Activated gamma-delta T cell treated with Interleukin-2 at 50 U/mL for 16 hours (primary cell): ENCODE results near the gene KCNQ1.

Experiments
- DNase-seq: peaks from one replicate; pipeline ENCODE4 v3.0.0-alpha.2; 2020

KCNQ1 gene

DNA sequence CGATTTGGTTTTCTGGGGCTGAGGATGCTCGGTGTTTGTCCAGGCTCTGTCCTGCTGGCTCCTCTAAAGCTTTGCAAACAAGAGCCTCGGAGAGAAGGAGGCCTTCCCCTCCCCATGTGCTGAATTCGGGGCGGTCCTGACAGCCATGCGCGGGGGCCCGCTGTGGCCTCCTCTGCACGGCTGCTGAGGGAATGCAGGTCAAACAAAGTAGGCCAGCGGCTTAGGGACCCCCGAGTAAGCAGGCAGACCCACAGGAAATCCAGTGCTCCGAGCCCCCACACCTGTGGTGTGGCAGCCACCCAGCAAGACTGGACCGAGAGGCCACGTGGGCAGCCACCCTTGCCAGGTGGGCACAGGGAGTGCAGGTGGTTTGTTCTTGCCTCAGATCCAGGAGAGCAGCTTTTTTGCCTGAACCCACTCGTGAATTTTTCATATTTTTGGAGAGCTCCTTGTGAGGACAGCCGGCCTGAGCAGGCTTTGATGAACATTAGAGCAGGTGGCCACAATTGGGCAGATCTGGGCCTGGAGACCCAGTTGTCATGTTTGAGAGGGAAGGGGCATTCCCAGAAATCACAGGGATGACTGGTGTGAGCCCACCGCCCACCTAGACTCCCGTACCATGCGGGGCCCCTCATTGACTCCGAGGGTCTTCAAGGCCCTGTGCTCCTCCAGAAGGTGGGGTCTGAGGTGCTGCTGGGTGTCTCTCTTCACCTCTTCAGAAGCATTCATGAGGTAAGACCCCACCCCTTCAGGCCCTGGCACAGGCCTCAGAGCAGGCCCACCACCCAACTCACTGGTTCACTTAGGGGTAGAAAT, 298.0 kb downstream of the KCNQ1 start:
- DNase-seq: no peak

GRCh38 chr11:2743427-2744110, 298.8 kb downstream of the KCNQ1 start:
- no peak for DNase-seq

DNA sequence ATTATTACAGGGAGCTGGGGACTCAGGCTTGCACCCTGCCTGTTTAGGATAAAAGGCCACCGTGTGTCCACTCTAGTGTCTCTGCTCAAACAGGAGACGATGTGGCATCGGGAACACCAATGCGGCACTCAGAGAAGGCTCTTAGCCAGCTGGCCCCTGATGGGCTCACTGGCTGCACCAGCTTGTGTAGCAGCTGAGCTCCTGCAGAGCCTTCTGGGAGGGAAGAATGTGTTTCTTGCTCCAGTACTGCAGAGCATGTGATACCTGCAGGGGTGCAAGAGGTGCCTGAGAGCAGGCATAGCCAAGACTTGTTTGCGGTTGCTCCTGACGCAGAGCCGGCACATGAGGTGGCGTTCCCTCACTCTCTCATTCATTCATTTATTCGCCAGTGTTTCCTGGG, 299.4 kb downstream of the KCNQ1 start:
- DNase-seq: no peak

DNA sequence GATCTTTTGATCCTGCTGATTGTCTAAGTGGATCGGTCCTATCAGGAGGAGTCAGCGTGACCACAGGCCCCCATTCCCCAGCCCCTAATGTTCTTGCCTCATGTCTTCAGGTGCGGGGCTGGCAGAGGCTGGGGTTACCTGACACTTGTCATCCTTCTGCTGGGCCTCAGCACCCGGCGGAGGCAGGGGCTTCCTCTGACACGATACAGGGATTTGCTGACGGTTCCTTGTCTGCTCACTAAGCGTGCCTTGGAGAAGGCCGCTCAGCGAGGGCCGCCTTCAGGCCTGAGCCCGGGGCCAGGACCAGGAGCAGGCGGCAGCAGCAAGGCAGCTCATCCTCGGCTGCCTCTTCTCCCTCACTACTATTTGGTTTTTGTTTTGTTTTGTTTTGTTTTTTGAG, 300.7 kb downstream of the KCNQ1 start:
- no peak for DNase-seq

GRCh38 chr11:2746401-2747247, 301.8 kb downstream of the KCNQ1 start:
- no peak for DNase-seq

GRCh38 chr11:2747248-2748027, 302.6 kb downstream of the KCNQ1 start:
- no peak for DNase-seq

GRCh38 chr11:2748061-2748813, 303.4 kb downstream of the KCNQ1 start:
- no peak for DNase-seq

DNA sequence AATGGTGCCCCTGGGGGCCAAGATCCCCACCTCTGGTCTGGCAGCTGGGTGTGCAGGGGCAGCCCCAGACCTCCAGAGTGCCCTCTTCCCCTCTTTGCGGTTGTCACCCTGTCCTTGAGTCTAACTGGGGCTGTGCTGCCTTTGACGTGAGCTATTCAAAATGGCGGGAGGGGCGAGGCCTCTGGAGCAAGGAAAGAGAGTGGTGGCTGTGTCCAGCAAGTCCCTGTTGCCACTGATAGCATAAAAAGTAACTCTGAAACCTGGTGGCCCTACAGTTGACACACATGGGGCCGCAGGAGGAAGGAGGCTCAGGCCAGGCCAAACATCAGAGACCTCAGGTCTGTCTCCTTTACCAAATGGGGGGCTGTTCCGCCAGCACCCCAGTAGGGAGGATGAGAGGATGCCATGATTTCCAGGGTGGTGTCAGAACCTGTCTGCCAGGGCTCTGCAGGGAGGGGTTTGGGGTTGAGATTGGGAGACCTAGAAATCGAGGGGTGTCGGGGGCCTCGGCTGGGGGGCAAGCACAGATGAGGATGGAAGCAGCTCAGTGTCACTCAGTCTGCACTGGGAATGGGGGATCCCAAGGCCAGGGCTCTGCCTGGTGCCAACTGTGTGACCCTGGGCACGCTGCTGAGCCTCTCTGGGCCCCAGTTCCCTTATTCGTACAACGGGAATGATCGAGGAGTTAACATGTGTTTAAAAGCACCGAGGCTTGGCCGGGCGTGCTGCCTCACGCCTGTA, 304.2 kb downstream of the KCNQ1 start:
- no peak for DNase-seq

DNA sequence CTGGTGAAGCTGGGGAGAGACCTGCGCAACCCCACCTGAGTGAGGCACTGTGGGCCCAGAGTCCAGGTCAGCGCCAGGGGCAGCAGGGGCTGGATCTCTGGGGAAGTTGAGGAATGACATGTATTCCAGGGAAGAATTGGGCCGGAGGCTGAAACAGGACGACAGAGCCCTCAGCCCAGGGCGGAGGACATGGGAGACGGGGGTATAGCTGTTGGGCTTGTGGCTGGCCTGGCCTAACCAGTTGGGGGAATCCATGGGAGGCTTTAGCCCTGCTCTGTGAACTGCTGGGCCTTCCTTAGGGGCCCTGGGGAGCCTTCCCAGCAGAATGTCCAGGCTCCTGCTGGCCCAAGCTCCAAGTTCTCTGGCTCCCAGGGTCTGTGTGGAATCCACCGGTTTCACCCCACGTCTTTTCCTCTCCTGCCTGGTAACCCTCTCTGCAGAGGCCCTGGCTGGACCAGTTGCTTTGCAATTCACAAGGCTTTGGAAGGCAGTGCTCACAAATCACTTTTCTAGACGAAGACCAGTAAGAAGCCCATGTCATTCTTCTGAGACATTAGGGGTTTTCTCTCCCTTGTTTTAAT, 305.4 kb downstream of the KCNQ1 start:
- DNase-seq: no peak

- DNase-seq: no peak
These were observed 306.1 kb downstream of the KCNQ1 start for GRCh38 chr11:2750682-2751522.

DNA sequence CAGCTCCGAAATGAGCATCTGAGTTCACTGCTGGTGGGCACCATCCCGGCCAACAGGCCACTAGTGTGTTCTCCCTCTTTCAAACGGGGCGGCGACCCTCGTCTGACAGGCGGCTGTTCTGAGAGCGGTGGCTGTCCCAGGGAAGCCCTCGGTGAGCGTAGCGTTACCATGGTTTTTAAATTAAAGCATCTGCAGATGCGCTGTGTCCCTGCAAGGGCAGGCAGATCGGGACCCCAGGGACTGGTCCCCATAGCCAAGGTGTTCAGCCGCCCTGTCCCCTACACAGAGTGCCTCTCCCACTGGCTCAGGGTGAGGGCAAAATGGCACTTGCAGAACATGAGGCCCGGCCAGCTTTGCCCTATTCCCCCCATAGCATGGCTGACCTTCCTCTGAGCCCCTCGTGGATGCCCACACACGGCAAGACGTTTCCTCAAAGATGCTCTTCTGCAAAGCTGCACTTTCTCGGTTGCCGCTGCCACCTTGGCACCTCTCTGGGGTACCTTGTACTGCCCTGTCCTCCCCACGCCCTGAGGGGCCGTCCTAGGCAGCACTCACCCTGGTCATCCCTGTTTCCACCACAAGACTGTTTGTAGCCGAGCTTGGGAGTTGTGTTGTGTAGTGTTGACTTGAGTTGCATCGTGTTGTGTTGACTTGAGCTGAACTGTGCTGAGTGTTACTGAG, 306.9 kb downstream of the KCNQ1 start:
- no peak for DNase-seq

DNA sequence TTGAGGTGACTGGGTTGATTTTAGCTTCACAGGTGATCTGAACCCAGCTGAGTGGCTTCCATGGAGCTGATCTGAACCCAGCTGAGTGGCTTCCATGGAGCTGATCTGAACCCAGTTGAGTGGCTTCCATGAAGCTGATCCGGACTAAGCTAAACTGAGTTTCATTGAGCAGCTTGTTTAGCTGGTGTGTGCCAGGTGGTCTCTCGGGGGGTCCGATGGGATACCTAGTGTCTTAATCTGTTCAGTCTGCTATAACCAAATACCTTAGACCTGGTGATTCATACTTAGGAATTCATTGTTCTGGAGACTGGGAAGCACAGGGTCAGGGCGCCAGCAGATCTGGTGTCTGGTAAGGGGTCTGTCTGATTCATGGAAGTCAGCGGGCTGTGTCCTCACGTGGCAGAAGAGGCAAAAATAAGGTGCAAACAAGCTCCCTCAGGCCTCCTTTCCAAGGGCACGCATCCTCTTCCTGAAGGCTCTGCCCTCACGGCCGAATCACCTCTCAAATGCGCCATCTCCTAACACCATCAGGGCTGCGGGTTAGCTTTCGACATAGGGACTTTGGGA, 307.5 kb downstream of the KCNQ1 start:
- DNase-seq: no peak

GRCh38 chr11:2752923-2753322, 308.1 kb downstream of the KCNQ1 start:
- DNase-seq: no peak

DNA sequence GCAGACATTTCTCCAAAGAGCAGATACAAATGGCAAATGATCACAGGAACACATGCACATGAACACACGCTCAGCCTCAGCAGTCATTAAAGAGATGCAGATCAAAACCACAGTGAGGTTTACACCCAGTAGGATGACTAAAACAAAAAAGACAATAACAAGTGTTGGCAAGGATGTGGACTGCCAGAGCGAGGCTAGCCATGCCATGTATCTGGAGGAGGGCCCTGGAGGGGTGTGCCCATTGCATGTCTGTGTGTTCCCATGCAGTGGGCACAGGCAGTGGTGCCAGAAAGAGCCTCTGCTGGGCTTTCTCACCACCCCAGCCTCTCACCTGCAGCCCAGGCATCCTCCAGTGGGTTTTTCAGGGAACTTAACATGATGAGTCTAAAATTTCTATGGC, 309.2 kb downstream of the KCNQ1 start:
- no peak for DNase-seq

DNA sequence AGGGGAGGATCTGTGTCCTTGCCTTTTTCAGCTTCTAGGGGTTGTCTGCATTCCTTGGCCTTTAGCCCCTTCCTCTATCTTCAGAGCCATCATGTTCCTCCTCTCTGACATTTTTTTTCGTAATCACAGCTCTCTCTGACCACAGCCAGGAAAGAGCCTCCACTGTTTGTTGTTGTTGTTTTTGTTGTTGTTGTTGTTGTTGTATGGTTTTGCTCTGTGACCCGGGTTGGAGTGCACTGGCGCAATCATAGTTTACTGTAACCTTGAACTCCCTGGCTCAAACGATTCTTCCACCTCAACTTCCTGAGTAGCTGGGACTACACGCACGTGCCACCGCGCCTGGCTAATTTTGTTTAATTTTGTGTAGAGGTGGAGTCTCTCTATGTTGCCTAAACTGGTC, 310.3 kb downstream of the KCNQ1 start:
- no peak for DNase-seq

DNA sequence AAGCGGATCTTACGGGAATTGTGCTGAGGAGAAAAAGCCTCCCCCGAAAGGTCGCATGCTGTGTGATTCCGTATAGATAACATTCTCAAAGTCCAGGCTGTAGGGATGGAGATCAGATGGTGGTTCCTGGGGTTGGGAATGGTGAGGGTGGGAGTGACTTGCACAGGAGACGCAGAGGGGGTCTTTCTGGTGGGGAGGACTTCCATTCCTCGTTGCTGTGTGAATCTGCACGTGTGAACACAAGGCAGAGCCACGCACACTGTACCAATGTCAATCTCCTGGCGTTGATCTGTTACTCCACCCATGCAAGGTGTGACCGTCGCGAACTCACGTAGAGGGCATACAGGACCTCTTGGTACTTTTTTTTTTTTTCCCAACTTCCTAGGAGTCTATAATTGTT, 313.9 kb downstream of the KCNQ1 start:
- DNase-seq: no peak

DNA sequence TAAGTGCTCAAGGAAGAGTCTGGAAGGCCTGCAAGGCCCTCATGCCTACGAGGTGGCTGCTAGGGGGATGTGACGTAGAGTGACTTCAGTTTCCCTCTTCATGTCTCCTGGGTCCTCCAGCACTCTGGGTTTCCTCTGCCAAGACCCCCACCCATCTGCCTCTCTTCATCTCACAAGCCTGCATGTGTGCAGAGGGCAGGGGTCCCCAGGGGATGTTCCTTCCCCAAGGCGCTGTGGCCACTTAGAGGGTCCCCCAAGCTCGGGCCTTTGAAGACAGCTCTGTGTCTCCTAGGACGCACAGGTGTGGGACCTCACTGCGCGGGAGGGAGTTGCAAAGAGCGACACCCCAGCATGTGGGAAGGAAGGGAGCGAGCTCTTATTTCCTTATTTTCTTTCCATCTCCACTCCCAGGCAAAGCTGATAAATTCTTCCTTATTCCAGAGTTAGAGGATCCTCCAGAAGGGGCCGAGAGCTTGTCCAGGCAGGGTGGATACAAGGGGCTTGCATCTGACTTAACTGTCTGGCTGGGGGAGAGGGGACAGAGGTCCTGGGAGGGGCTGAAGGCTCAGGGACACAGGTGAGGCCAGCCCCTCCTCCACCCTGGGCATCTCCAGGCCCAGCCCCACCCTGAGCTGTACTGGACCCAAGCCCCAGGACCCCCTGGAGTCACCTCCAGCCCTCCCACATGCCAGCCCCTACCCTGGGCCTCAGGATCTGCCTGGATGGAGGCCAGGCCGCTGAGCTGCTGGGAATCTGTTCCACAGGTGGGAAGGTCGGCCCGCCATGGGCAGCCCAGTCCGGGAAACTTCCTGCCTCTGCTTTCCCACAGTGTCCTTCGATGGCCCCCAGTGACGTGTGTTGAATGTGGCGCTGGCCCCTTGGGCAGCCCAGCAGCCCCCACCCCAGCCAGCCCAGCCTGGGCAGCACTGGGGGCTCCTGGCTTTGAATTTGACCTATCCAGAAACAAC, 314.7 kb downstream of the KCNQ1 start:
- DNase-seq: no peak
